Muscle of leg (tissue), 11 donors: ENCODE results near the gene ADK. TPM values are rescaled to one million over a fixed set of nuclear protein-coding genes. Genes with fewer than 3 reads are reported as not detected.

Source experiments
- DNase-seq: peaks from one replicate; pipeline ENCODE4 v3.0.0; 2013
- H3K27ac ChIP-seq: one replicate; pipeline ENCODE4 v1.5.1; 2013; ENCODE audit warnings: mild to moderate bottlenecking, low read length, control low read depth
- H3K27me3 ChIP-seq: one replicate; pipeline ENCODE4 v1.6.1; 2013; ENCODE audit warnings: low read length; ENCODE audit not compliant: control insufficient read depth, insufficient read depth
- H3K36me3 ChIP-seq: one replicate; pipeline ENCODE4 v1.6.1; 2013; ENCODE audit warnings: low read length; ENCODE audit not compliant: control insufficient read depth, insufficient read depth
- H3K4me1 ChIP-seq: one replicate; pipeline ENCODE4 v1.6.1; 2013; ENCODE audit warnings: low read length; ENCODE audit not compliant: control insufficient read depth, insufficient read depth
- H3K4me3 ChIP-seq: one replicate; pipeline ENCODE4 v1.5.1; 2013; ENCODE audit warnings: low read length, control low read depth
- H3K9me3 ChIP-seq: replicated peaks from 2 replicates; pipeline ENCODE4 v1.6.1; 2013; ENCODE audit warnings: low read depth, low read length; ENCODE audit not compliant: control insufficient read depth
- WGBS: methylation state at CpG from one replicate; pipeline ENCODE4 v1.1.5; 2013; ENCODE audit warnings: missing lambda C conversion rate; ENCODE audit not compliant: insufficient coverage; 5-methylcytosine and 5-hydroxymethylcytosine counted together
- polyA plus RNA-seq, 8 donors: library from polyadenylated mRNA; unstranded; fragments of 120-200 nt; gene quantifications; one replicate each; pipeline versions ENCODE4 v1.2.1 to v1.2.3, GENCODE V29; 2013; ENCODE audit warnings: inconsistent platforms in 1 of 8, low replicate concordance in 1 of 8; ENCODE audit not compliant: insufficient read length in 8 of 8, insufficient read depth in 1 of 8
- total RNA-seq: library from RNA; stranded (reverse); fragments of 120-200 nt; gene quantifications from one replicate; pipeline ENCODE4 v1.2.4, GENCODE V29; 2013

The ADK gene
- total and polyA plus RNA-seq, 9 donors = 28.8 to 37.2 (median 34.4) TPM

GRCh38 chr10:74651565-74651964, 500.5 kb downstream of the ADK start:
- no peak overlapping the region for H3K27ac ChIP-seq
- H3K4me1 ChIP-seq = no peaks in the 10 kb centered on the region
- no peaks in the 10 kb centered on the region for H3K27me3 ChIP-seq
- DNase-seq = no peak
- H3K4me3 ChIP-seq = no peak overlapping the region
- no peaks in the 10 kb centered on the region for H3K36me3 ChIP-seq
- no peaks in the 10 kb centered on the region for H3K9me3 ChIP-seq

DNA sequence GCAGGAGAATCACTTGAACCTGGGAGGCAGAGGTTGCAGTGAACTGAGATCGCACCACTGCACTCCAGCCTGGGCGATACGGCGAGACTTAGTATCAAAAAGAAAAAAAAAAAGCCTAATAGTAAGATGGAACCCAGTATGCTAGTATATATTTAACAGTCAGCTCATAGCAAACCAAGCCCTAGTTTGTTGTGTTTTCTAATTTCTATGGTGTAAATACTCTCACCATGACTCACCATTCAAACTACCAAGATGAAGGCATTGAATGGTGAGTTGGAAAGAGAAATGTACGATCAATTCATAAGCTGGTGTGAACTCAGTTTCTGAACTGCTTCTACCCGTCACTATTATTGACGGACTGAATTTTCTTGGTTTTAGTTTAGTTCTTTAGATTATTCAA, 501.6 kb downstream of the ADK start:
- Histone ChIP-seq H3K4me3 (no peak overlapping the region), H3K36me3 (no peaks in the 10 kb centered on the region), H3K27me3 (no peaks in the 10 kb centered on the region), H3K9me3 (no peaks in the 10 kb centered on the region), H3K27ac (no peak overlapping the region), H3K4me1 (no peaks in the 10 kb centered on the region)
- WGBS = no CpG with 5 or more reads among the region's 7 CpGs
- no peak for DNase-seq

- 80% methylated on average over 1 of the region's 5 CpGs for WGBS
- H3K27me3 ChIP-seq = no peaks in the 10 kb centered on the region
- H3K36me3 ChIP-seq = no peaks in the 10 kb centered on the region
- H3K27ac ChIP-seq = no peak overlapping the region
- no peak for DNase-seq
- H3K9me3 ChIP-seq = no peaks in the 10 kb centered on the region
- H3K4me3 ChIP-seq = no peak overlapping the region
- H3K4me1 ChIP-seq = no peaks in the 10 kb centered on the region
Observed at GRCh38 chr10:74658511-74658910, 507.5 kb downstream of the ADK start.

DNA sequence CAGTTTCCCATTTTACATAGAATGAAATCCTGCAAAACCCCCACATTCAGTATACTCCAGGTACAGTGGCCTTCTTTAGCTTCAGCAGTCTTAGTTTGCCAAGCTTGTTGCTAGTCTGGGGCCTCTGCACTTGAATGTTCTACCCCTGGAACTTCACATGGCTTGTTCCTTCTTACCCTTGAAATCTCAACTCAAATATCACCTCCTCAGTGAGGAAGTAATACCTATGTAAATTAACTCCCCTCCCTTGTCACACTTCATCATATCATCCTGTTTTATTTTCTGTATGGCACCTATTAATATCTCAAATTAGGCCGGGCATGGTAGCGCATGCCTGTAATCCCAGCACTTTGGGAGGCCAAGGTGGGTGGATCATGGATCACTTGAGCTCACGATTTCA, 511.6 kb downstream of the ADK start:
- WGBS = 86% methylated on average over 3 of the region's 3 CpGs
- H3K27ac ChIP-seq = no peak overlapping the region
- H3K27me3 ChIP-seq = no peaks in the 10 kb centered on the region
- DNase-seq = no peak
- H3K36me3 ChIP-seq = no peaks in the 10 kb centered on the region
- no peaks in the 10 kb centered on the region for H3K4me1 ChIP-seq
- no peaks in the 10 kb centered on the region for H3K9me3 ChIP-seq
- H3K4me3 ChIP-seq = no peak overlapping the region

DNA sequence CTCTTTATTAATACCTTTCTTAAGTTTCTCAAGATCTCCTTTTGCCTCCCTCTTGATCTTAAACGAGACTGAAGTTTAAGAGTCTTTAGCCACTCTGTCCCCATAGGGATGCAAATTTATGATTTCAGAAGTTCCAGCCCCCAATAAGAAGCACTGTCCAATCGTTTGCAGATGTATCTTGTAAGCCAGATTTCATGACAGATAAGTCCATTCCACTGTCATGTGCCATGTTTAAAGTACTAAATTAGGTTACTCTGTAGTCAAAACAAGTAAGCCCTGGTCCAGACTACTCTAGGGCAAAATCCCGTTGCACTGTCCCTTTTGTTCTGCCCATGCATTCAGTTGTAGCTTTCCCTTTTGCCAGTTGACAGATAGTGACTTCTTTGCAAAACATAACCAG, 518.2 kb downstream of the ADK start:
- DNase-seq = no peak
- WGBS = no CpG with 5 or more reads among the region's 3 CpGs
- Histone ChIP-seq H3K27me3 (no peaks in the 10 kb centered on the region), H3K27ac (no peak overlapping the region), H3K4me3 (no peak overlapping the region), H3K4me1 (no peaks in the 10 kb centered on the region), H3K36me3 (peaks cover 5% of the 10 kb centered on the region), H3K9me3 (peaks cover 7% of the 10 kb centered on the region)

DNA sequence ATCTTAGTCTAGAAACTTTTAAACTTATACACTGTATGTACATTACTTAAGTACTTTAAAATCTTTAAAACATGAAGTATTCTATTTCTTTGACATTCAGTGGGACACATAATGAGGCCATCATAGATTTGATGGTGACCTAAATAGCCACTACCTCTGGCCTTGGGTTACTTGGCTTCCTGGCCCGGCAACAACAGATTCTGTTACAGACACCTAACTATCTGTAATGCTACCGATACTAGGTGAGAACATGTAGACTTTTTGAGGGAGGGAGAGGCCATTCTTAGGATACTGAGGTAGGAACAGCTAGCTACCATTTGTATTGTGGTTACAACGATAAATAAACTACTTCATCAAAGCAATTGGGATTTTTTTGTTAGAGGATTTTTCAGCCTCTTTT, 520.7 kb downstream of the ADK start:
- Histone ChIP-seq H3K27ac (no peak overlapping the region), H3K9me3 (peaks cover 7% of the 10 kb centered on the region), H3K36me3 (peaks cover 5% of the 10 kb centered on the region), H3K4me1 (no peaks in the 10 kb centered on the region), H3K27me3 (no peaks in the 10 kb centered on the region), H3K4me3 (no peak overlapping the region)
- no CpG with 5 or more reads among the region's 3 CpGs for WGBS
- DNase-seq = no peak

DNA sequence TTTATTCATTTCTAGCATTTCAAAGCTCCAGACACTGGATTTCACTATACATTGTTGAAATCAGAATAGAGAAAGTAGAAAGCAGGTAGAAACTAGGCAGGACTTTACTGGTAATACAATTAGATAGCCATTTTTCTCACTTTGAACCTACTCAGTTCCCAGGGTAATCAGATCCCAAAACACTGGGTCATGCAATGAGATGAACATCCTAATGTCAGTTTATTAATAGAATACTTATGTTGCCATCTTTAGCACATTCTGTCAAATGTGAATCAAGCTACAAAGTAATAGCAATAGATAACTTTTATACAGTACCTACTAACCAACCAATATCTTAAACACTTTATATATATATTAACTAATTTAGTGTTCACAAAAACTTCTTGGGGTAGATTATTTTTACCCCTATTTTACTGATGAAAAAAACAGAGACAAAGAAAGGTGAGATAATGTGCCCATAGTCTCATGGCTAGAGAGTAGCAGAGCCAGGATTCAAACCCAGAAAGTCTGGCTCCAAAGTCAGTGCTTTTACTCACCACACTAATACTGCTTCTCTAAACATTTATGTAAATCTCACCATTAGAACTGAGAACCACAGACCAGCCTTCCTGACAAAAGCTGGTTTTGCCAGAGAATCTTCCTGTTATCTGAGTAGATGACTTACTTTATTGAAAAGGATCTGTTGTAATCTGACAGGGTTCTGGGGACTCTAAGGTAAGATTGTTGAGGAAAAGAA, 521.6 kb downstream of the ADK start:
- no peak for DNase-seq
- no peaks in the 10 kb centered on the region for H3K27me3 ChIP-seq
- H3K27ac ChIP-seq = no peak overlapping the region
- no peaks in the 10 kb centered on the region for H3K4me1 ChIP-seq
- H3K4me3 ChIP-seq = no peak overlapping the region
- H3K9me3 ChIP-seq = peaks cover 7% of the 10 kb centered on the region
- peaks cover 5% of the 10 kb centered on the region for H3K36me3 ChIP-seq

DNA sequence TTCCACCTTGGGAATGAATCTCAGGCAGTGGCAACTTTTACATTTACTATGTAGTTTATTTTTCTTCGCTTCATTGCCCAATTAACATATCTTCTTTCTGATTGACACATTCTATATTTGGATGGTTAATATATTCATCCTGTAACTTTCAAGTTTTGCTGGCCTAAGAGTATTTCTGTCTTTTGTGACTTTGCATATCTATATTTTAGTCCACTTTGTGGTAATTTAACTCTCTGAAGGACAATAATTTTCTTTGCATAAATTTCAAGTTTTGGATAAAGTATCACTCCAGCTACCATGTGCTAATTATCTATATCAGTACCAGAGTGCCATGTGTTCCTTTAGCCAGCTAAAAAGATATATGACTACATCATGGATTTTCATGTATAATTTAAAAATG, 523.9 kb downstream of the ADK start:
- Histone ChIP-seq H3K9me3 (peaks cover 7% of the 10 kb centered on the region), H3K27ac (no peak overlapping the region), H3K4me3 (no peak overlapping the region), H3K27me3 (no peaks in the 10 kb centered on the region), H3K36me3 (peaks cover 5% of the 10 kb centered on the region), H3K4me1 (no peaks in the 10 kb centered on the region)
- WGBS = no CpG with 5 or more reads among the region's 1 CpG
- no peak for DNase-seq

DNA sequence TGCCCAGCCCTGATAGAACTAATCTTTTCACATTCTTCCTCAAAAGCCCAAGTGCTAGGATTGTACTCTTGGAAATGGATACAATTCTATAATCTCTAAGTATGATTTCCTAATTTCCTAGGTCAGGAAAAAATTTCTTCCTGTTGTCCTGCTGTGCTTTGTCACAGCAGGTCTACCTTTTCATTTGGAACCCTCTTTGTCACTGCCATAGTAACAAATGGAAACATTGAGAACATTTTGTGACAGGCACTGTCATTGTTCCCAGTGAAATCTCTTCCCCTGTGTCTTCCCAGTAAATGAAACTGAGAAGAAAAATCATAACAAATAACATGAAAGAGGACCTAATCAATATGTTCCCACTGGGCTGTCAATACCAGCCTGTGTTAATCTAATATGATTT, 524.5 kb downstream of the ADK start:
- no peaks in the 10 kb centered on the region for H3K27me3 ChIP-seq
- no peaks in the 10 kb centered on the region for H3K4me1 ChIP-seq
- peaks cover 7% of the 10 kb centered on the region for H3K9me3 ChIP-seq
- DNase-seq = no peak
- peaks cover 5% of the 10 kb centered on the region for H3K36me3 ChIP-seq
- H3K4me3 ChIP-seq = no peak overlapping the region
- no peak overlapping the region for H3K27ac ChIP-seq

DNA sequence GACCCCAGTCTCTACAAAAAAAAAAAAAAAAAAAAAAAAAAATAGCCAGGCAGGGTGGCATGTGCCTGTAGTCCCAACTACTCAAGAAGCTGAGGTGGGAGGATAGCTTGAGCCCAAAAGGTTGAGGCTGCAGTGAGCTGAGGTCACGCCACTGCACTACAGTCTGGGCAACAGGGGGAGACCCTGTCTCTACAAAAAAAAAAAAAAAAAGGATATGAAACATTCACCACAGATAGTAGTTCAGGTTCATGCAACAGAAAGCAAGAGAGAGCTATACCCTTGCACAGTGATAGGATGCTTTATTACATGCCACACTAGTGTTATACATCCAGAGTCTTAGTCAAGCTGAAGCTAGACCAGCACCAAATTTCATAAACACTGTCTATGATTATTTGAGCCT, 526.9 kb downstream of the ADK start:
- Histone ChIP-seq H3K27ac (no peak overlapping the region), H3K27me3 (no peaks in the 10 kb centered on the region), H3K4me1 (no peaks in the 10 kb centered on the region), H3K4me3 (no peak overlapping the region), H3K9me3 (peaks cover 7% of the 10 kb centered on the region), H3K36me3 (peaks cover 5% of the 10 kb centered on the region)
- no peak for DNase-seq
- WGBS = no CpG with 5 or more reads among the region's 1 CpG
